K562 (cell line): Measurements from ENCODE around the gene BEST2. TPM values are rescaled to one million over a fixed set of nuclear protein-coding genes. Genes with fewer than 3 reads are reported as not detected.

Experiments used
- ARNT ChIP-seq, 2 experiments: fragments of 450-650 bp; IDR thresholded peaks; 2 replicates each; pipeline ENCODE4 v1.6.1; 2016; ENCODE audit warnings: mild to moderate bottlenecking in 1 of 2
- BHLHE40 ChIP-seq: IDR thresholded peaks from 2 replicates; pipeline ENCODE4 v1.6.1; 2011; ENCODE audit warnings: low read length, improper control_type of control experiment
- BRCA1 ChIP-seq, 2 experiments: fragments of 450-650 bp in 1 of 2; sonication (generic) in 1 of 2; formaldehyde crosslinking in 1 of 2; IDR thresholded peaks; 2 replicates each; pipeline versions ENCODE4 v1.5.0 to v1.6.1; 2017 to 2020; ENCODE audit warnings: mild to moderate bottlenecking in 1 of 2, missing genetic modification reagents in 1 of 2
- E2F4 ChIP-seq: sonication (generic); formaldehyde crosslinking; IDR thresholded peaks from 2 replicates; pipeline ENCODE4 v1.8.0; 2022; ENCODE audit warnings: mild to moderate bottlenecking, low read depth, missing genetic modification reagents
- E4F1 ChIP-seq: fragments of 250-450 bp; sonication (Bioruptor Pico); IDR thresholded peaks from 2 replicates; pipeline ENCODE4 v1.5.0; 2021; ENCODE audit warnings: mild to moderate bottlenecking, borderline replicate concordance
- ETV1 ChIP-seq: fragments of 450-650 bp; conservative IDR thresholded peaks from 2 replicates; pipeline ENCODE4 v1.6.1; 2016; ENCODE audit warnings: missing genetic modification characterization, control low read depth, low read depth, missing compliant biosample characterization
- HBP1 ChIP-seq: fragments of 450-650 bp; formaldehyde crosslinking; IDR thresholded peaks from 2 replicates; pipeline ENCODE4 v1.4.0; 2022; ENCODE audit warnings: missing genetic modification characterization
- HMG20B ChIP-seq: fragments of 250-450 bp; sonication (Bioruptor Pico); IDR thresholded peaks from 2 replicates; pipeline ENCODE4 v1.5.0; 2021; ENCODE audit warnings: mild to moderate bottlenecking
- NEUROD1 ChIP-seq: fragments of 150-350 bp; IDR thresholded peaks from 2 replicates; pipeline ENCODE4 v1.6.1; 2014; ENCODE audit warnings: borderline replicate concordance, low read length, low read depth; ENCODE audit not compliant: partially characterized antibody
- PTBP1 ChIP-seq: fragments of 200-400 bp; formaldehyde crosslinking; IDR thresholded peaks from 2 replicates; pipeline ENCODE4 v1.6.1; 2017; ENCODE audit warnings: low read depth, low read length
- SMAD3 ChIP-seq: fragments of 450-650 bp; formaldehyde crosslinking; conservative IDR thresholded peaks from 2 replicates; pipeline ENCODE4 v1.4.0; 2020; ENCODE audit warnings: mild to moderate bottlenecking
- SMARCE1 ChIP-seq: fragments of 450-650 bp; IDR thresholded peaks from 2 replicates; pipeline ENCODE4 v1.7.1; 2016; ENCODE audit warnings: mild to moderate bottlenecking
- SRSF3 ChIP-seq: fragments of 200-400 bp; formaldehyde crosslinking; IDR thresholded peaks from 2 replicates; pipeline ENCODE4 v1.6.1; 2016; ENCODE audit warnings: mild to moderate bottlenecking, low read length, moderate library complexity; ENCODE audit not compliant: insufficient read depth
- THRB ChIP-seq: fragments of 450-650 bp; formaldehyde crosslinking; conservative IDR thresholded peaks from 2 replicates; pipeline ENCODE4 v1.4.0; 2022; ENCODE audit warnings: mild to moderate bottlenecking, missing genetic modification characterization
- ZBTB11 ChIP-seq, 3 experiments: fragments of 200-800 bp in 1 of 3; fragments of 250-450 bp in 1 of 3; fragments of 450-650 bp in 1 of 3; sonication (Bioruptor Pico) in 1 of 3; sonication (Bioruptor generic) in 1 of 3; formaldehyde crosslinking in 1 of 3; IDR thresholded peaks; 2 replicates each; pipeline versions ENCODE4 v1.6.1 to v1.8.0; 2016 to 2022; ENCODE audit warnings: mild to moderate bottlenecking in 2 of 3, missing genetic modification characterization in 2 of 3, missing compliant biosample characterization in 1 of 3, moderate library complexity in 1 of 3
- ZNF354B ChIP-seq: fragments of 250-450 bp; sonication (Bioruptor Pico); IDR thresholded peaks from 2 replicates; pipeline ENCODE4 v1.4.0; 2020
- polyA plus RNA-seq, 8 experiments: library from polyadenylated mRNA; depleted of rRNA in 4 of 8; stranded (reverse) in 5 of 8; unstranded in 3 of 8; fragments of >200 nt; fragmentation: Nextera tagmentation in 2 of 8; fragmentation: Illumina TruSeq in 1 of 8; extraction: Ambion mirVana in 2 of 8; extraction: Trizol in 1 of 8; gene quantifications; 2 replicates each; pipeline versions ENCODE4 v1.2.1 to v1.2.3, GENCODE V29; 2011 to 2014; ENCODE audit warnings: inconsistent platforms in 1 of 8, missing spikeins in 1 of 8
- total RNA-seq, 7 experiments: library from RNA; depleted of rRNA in 6 of 7; stranded (reverse); fragments of >200 nt in 6 of 7; fragmentation: Illumina TruSeq in 2 of 7; extraction: Trizol in 2 of 7; gene quantifications; 2 replicates each; pipeline versions ENCODE4 v1.2.1 to v1.2.3, GENCODE V29; 2011 to 2021; ENCODE audit warnings: low replicate concordance in 1 of 7

BEST2 gene
- total and polyA plus RNA-seq, 9 of the 15 experiments (the other 6 are each of a cell fraction or from before 2014, with no cell fraction given) = not detected

- TF ChIP-seq HBP1 (CRISPR knock-in tag) = peak; percentile 77
- no peak for TF ChIP-seq PTBP1
- peak; percentile 49; the same call in 1 of the 2 replicates for TF ChIP-seq SMARCE1
- peak; percentile 90 for TF ChIP-seq ETV1 (tag)
- no peak for TF ChIP-seq ZNF354B (CRISPR knock-in tag)
- TF ChIP-seq SMAD3 (CRISPR knock-in tag) = 0 out of 2 replicates have a peak, but pooled peaks have one; percentile 47
- peak; percentile 70 for TF ChIP-seq NEUROD1
- TF ChIP-seq HMG20B (CRISPR knock-in tag) = no peak
- peak in 1 of 3 experiments; percentile 79; a peak in 2 of 6 replicates for TF ChIP-seq ZBTB11 (CRISPR knock-in tag; IDR thresholded peaks at IDR 0.05)
- no peak for TF ChIP-seq SRSF3
- TF ChIP-seq E4F1 (CRISPR knock-in tag) = no peak
- TF ChIP-seq THRB = peak; percentile 53; the same call in 1 of the 2 replicates
- TF ChIP-seq BHLHE40 = peak; percentile 99
- TF ChIP-seq ARNT (IDR thresholded peaks at IDR 0.05) = peak; percentile 75 to 78
- peak; percentile 35; the same call in 1 of the 2 replicates for TF ChIP-seq E2F4 (CRISPR knock-in tag)
- no peak for TF ChIP-seq BRCA1 (IDR thresholded peaks at IDR 0.05)
- TF ChIP-seq BRCA1 (CRISPR knock-in tag; IDR thresholded peaks at IDR 0.05) = no peak
Observed at GRCh38 chr19:12722566-12723380, 28.8 kb upstream of the BEST2 start (continued).
